DOHH2 (cell line): ENCODE data around the gene SLC39A11.

Experiments used
- H3F3A ChIP-seq: fragments of 200-600 bp; sonication (generic), shearing (Covaris generic); 2 replicates; pipeline ENCODE4 v1.6.0; 2016; ENCODE audit warnings: antibody characterized with exemption, mild to moderate bottlenecking; ENCODE audit not compliant: control insufficient read depth, insufficient read depth
- H3K27ac ChIP-seq: fragments of 200-600 bp; sonication (generic); 2 replicates; pipeline ENCODE4 v1.5.1; 2014; ENCODE audit warnings: low read depth, mild to moderate bottlenecking, low read length, moderate library complexity
- H3K27me3 ChIP-seq: fragments of 200-600 bp; sonication (generic); 2 replicates; pipeline ENCODE4 v1.6.1; 2014; ENCODE audit warnings: mild to moderate bottlenecking, low read length, mixed read lengths; ENCODE audit not compliant: control insufficient read depth
- H3K36me3 ChIP-seq: fragments of 200-600 bp; sonication (generic); 2 replicates; pipeline ENCODE4 v1.6.1; 2014; ENCODE audit warnings: mild to moderate bottlenecking, low read length, moderate library complexity, mixed read lengths; ENCODE audit not compliant: control insufficient read depth
- H3K4me1 ChIP-seq: fragments of 200-600 bp; sonication (generic); 2 replicates; pipeline ENCODE4 v1.6.1; 2014; ENCODE audit warnings: mild to moderate bottlenecking, low read length, mixed read lengths; ENCODE audit not compliant: control insufficient read depth
- H3K4me2 ChIP-seq: fragments of 200-600 bp; sonication (generic); 2 replicates; pipeline ENCODE4 v1.6.0; 2014; ENCODE audit warnings: mild to moderate bottlenecking, low read length, moderate library complexity
- H3K4me3 ChIP-seq: fragments of 200-600 bp; sonication (generic); 2 replicates; pipeline ENCODE4 v1.5.1; 2014; ENCODE audit warnings: mild to moderate bottlenecking, low read length, mixed read lengths
- H3K79me2 ChIP-seq: fragments of 200-600 bp; sonication (generic); 2 replicates; pipeline ENCODE4 v1.6.1; 2014; ENCODE audit warnings: mild to moderate bottlenecking, low read length, mixed read lengths; ENCODE audit not compliant: control insufficient read depth
- H3K9me2 ChIP-seq: fragments of 200-600 bp; sonication (generic); replicated peaks from 2 replicates; pipeline ENCODE4 v1.6.1; 2014; ENCODE audit warnings: mild to moderate bottlenecking, low read length, mixed read lengths; ENCODE audit not compliant: control insufficient read depth
- H3K9me3 ChIP-seq: fragments of 200-600 bp; sonication (generic); 2 replicates; pipeline ENCODE4 v1.6.1; 2014; ENCODE audit warnings: antibody characterized with exemption, low read length, mixed read lengths; ENCODE audit not compliant: control insufficient read depth, insufficient read depth
- H4K20me1 ChIP-seq: fragments of 200-600 bp; sonication (generic); 2 replicates; pipeline ENCODE4 v1.6.0; 2014; ENCODE audit warnings: low read depth, mild to moderate bottlenecking, antibody characterized with exemption, low read length, moderate library complexity; ENCODE audit not compliant: control insufficient read depth, insufficient read depth
- CTCF ChIP-seq: fragments of 200-600 bp; sonication (generic); IDR thresholded peaks from one replicate; pipeline ENCODE4 v1.5.1; 2014; ENCODE audit warnings: antibody characterized with exemption, mild to moderate bottlenecking, low read depth, low read length; ENCODE audit not compliant: poor library complexity, severe bottlenecking
- EZH2phosphoT487 ChIP-seq: fragments of 200-600 bp; sonication (generic); IDR thresholded peaks from 2 replicates; pipeline ENCODE4 v1.6.1; 2017; ENCODE audit warnings: borderline replicate concordance, mild to moderate bottlenecking, antibody characterized with exemption, low read length, moderate library complexity, mixed read lengths

The SLC39A11 gene

GRCh38 chr17:72970246-72970645 is 122.2 kb downstream of the SLC39A11 start:
- Histone ChIP-seq H3K27me3 (no peaks in the 10 kb centered on the region), H4K20me1 (no peaks in the 10 kb centered on the region), H3K9me3 (no peaks in the 10 kb centered on the region), H3F3A (no peaks in the 10 kb centered on the region), H3K36me3 (no peaks in the 10 kb centered on the region), H3K4me3 (no peak overlapping the region), H3K4me1 (peaks cover 7% of the 10 kb centered on the region), H3K79me2 (no peaks in the 10 kb centered on the region), H3K4me2 (no peak overlapping the region), H3K9me2 (no peaks in the 10 kb centered on the region), H3K27ac (no peak overlapping the region)
- TF ChIP-seq CTCF (no peak), EZH2phosphoT487 (no peak)

DNA sequence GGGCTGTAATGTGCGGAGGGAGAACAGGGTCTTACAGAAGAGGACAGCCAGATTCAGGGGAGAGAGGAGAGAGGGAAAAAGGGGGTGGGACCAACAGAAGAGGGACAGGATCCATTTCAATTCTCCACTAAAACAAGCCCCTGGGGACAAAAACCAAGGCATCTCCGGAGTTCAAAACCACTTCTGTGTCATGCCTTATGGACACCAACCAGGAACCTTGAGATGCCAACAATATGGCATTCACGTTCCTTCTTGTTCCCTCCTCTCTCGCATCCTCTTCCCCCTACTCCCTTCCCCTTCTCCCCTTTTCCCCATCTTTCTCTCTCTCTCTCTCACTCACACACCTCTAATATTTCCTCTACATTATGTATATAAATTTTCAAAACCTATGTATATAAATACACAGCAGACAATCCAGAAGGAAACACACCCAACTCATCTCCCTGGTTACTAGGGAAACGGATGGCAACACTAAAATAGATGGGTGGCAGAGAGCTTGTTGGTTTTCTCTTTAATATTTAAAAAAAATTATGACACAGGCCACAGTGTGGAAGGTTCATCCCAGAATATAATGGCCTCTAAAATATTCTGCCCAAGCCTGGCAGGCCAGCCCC is 123.1 kb downstream of the SLC39A11 start:
- H3K9me3 ChIP-seq = no peaks in the 10 kb centered on the region
- no peak for TF ChIP-seq CTCF
- no peak for TF ChIP-seq EZH2phosphoT487

DNA sequence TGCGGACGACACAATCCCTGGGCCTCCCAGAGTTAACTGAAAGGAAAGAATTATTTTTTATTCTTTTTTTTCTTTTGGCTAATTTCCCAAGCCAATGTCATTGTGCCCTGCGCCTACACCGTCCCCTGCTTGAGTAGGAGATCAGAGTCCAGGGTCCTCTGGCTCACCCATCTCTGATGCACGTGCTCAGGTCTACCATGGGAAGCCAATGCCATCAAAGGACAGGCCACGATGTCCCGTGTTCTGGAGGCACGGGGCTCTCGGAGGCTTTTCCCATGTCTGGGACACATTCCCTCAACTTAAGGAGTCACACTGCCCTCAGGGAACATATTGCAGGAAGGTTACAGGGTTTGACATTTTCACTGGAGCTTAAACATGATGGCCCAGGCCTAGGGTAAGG is 123.7 kb downstream of the SLC39A11 start:
- H3K9me2 ChIP-seq = no peaks in the 10 kb centered on the region
- H3K9me3 ChIP-seq = no peaks in the 10 kb centered on the region
- H3K4me2 ChIP-seq = no peak overlapping the region
- H3K36me3 ChIP-seq = no peaks in the 10 kb centered on the region
- H3K27me3 ChIP-seq = no peaks in the 10 kb centered on the region
- no peaks in the 10 kb centered on the region for H3F3A ChIP-seq
- H4K20me1 ChIP-seq = no peaks in the 10 kb centered on the region
- TF ChIP-seq CTCF = no peak
- TF ChIP-seq EZH2phosphoT487 = no peak
- H3K4me1 ChIP-seq = peaks cover 7% of the 10 kb centered on the region
- H3K79me2 ChIP-seq = no peaks in the 10 kb centered on the region
- no peak overlapping the region for H3K27ac ChIP-seq
- no peak overlapping the region for H3K4me3 ChIP-seq

More for the DNA sequence above, 123.1 kb downstream of the SLC39A11 start:
- no peaks in the 10 kb centered on the region for H3F3A ChIP-seq
- no peaks in the 10 kb centered on the region for H4K20me1 ChIP-seq
- no peak overlapping the region for H3K4me2 ChIP-seq
- H3K27ac ChIP-seq = no peak overlapping the region
- no peaks in the 10 kb centered on the region for H3K36me3 ChIP-seq
- H3K4me1 ChIP-seq = peaks cover 7% of the 10 kb centered on the region
- H3K9me2 ChIP-seq = no peaks in the 10 kb centered on the region
- no peaks in the 10 kb centered on the region for H3K27me3 ChIP-seq
- H3K4me3 ChIP-seq = no peak overlapping the region
- H3K79me2 ChIP-seq = no peaks in the 10 kb centered on the region
